ENCODE results near the gene TAGLN.
"Not testable (repeated sequence)": the region's sequence is repeated elsewhere in the genome, so short reads cannot be mapped to it uniquely, and the experiment has no call there.

Gene TAGLN

DNA sequence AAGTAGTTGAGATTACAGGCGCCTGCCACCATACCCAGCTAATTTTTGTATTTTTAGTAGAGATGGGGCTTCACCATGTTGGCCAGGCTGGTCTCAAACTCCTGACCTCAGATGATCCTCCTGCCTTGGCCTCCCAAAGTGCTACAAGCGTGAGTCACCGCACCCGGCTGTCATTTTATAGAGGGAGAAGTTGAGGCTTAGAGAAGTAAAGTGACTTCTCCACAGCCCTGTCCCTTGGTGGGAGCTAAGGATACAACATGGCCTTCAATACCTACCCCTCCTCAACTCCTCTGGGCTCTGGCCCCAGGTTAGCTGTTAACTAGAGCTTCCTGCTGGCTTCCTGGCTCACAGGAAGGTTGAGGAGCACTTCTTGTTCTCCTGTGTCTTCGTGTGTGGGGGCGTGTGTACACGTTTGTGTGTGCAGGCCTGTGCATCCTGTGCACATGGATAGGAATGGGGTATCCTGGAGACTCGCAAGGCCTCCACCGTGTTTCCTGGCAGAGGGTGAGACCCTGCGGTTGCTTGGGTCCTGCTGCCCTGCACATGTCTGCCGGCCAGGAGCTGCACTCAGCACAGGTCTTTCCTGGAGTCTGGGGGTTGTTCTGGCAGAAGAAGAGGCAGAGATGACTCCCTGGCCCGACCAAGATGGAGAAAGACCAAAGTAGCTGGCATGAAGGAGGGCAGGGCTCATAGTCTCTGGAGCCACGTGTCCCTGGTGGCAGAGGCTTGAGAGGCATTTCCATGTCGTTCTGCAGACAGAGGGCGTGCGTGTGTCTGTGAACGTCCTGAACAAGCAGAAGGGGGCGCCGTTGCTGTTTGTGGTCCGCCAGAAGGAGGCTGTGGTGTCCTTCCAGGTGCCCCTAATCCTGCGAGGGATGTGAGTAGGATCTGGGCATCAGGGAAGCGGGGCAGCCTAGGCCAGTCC lies 18.2 kb upstream of the TAGLN start:
- peak in 2 of 3 experiments; percentile 35 to 62 for DNase-seq (ENCODE audit: low read depth in 3 of 3)

DNA sequence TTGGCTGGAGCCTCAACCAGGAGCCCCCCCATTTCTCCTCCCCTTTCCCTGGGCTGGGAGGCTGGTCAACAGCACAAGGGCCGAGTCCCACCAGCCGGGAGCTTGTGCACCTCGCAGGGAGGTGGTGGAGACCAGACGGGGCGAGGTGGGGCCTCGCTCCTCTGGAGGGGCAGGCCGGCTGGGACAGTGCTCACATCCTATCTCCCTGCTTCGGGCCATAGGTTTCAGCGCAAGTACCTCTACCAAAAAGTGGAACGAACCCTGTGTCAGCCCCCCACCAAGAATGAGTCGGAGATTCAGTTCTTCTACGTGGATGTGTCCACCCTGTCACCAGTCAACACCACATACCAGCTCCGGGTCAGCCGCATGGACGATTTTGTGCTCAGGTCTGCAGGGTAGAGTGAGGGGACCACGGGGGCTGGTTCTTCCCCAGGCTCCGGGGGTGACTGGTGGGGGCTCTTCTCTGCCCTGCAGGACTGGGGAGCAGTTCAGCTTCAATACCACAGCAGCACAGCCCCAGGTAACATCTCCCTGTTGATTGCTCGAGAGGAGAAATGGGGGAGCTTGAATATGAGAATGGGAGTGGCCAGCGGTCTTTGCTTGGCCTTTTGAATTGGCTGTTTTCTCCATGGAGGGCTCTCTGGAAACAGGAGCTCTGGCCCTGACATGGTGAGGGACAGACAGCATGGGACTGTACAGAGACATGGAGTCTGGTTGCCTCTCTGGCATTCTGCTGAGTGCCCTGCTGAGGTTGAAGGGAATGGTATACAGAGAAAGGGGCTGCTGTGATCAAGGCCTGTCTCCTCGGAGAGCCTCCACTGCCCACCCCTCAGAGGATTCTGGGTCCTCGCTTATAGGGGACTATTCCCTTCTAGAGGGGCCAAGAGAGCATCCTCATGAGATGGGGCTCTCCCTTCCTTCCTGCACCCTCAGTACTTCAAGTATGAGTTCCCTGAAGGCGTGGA lies 17.3 kb upstream of the TAGLN start:
- no peak for DNase-seq (ENCODE audit: low read depth in 3 of 3)

DNA sequence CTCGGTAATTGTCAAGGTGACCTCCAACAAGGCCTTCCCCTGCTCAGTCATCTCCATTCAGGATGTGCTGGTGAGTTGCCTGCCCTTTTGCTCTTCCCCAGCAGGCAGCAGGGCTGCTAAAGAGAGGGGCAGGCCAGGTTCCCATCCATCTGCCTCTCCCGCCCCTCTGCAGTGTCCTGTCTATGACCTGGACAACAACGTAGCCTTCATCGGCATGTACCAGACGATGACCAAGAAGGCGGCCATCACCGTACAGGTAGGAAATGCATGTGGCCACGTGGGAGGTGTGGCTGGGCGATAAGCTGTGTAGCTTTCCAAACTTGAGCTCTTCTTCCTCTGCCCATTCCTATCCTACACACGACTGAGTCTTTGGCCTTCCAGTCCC lies 16.6 kb upstream of the TAGLN start:
- no peak for DNase-seq (ENCODE audit: low read depth in 3 of 3)

DNA sequence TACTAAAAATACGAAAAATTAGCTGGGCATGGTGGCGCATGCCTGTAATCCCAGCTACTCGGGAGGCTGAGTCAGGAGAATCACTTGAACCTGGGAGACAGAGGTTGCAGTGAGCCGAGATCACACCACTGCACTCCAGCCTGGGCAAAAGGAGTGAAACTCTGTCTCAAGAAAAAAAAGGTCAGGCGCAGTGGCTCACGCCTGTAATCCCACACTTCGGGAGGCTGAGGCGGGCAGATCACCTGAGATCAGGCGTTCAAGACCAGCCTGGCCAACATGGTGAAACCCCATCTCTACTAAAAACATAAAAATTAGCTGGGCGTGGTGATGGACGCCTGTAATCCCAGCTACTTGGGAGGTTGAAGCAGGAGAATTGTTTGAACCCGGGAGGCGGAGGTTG lies 16.0 kb upstream of the TAGLN start:
- not testable (repeated sequence) for DNase-seq (ENCODE audit: low read depth in 3 of 3)

DNA sequence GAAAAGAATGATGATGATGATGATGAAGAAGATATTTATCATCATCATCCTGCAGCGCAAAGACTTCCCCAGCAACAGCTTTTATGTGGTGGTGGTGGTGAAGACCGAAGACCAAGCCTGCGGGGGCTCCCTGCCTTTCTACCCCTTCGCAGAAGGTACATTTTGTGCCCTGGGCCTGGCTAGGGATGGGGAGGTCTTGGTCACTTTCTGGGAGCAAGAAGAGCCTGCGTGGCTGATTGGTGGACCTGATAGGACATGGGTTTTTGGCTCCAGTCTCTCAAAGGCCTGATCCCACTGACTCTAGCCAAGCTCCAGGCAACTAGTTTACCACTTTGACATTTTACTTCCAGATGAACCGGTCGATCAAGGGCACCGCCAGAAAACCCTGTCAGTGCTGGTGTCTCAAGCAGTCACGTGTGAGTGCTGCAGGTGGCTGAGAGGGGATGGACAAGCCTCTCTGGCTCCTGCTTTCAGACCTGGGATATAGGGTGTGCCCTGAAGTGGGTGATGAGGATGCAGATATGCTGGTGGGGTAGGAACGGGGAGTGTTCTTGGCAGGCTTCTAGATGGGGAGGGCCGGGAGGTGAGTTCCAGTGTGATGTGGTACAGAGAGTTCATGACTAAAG lies 15.3 kb upstream of the TAGLN start:
- DNase-seq (ENCODE audit: low read depth in 3 of 3): no peak

DNA sequence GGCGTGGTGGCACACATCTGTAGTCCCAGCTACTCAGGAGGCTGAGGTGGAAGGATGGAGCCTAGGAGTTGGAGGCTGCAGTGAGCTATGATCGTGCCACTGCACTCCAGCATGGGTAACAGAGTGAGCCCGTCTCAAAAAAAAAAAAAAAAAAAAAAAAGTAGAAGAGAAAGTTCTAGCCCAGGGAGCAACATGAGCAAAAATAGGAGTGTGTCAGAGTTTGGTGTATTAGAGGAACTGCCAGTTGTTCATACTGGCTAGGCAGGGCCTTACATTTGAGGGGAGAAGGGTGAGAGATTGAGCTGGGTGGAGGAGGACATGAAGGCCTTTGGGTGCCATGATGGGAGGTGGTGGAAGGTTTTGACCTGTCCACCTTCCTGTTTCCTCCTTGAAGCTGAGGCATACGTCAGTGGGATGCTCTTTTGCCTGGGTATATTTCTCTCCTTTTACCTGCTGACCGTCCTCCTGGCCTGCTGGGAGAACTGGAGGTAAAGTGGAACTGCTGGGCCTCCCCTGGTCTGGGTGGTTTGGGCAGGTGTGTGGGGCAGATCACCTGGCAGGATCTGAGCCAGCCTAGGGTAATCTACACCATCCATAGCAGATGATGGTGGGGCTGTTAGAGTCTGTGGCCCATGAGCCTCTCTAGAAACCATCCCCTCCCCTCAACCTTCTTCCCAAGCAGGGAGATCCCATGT lies 13.3 kb upstream of the TAGLN start:
- no peak for DNase-seq (ENCODE audit: low read depth in 3 of 3)

DNA sequence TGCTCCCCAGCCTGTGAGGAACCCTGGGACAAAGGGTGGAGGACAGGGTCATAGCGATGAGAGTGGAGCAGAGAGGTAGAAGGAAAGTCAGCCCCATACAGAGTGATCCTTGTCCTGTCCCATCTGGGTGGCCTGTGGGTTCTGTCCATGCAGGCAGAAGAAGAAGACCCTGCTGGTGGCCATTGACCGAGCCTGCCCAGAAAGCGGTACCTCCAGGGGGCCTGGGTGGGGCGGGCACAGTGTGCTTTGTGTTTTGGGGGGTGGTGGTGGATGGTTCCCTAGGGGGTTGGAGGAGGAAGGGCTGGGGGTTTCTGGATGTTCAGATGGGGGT lies 12.8 kb upstream of the TAGLN start:
- no peak for DNase-seq (ENCODE audit: low read depth in 3 of 3)

DNA sequence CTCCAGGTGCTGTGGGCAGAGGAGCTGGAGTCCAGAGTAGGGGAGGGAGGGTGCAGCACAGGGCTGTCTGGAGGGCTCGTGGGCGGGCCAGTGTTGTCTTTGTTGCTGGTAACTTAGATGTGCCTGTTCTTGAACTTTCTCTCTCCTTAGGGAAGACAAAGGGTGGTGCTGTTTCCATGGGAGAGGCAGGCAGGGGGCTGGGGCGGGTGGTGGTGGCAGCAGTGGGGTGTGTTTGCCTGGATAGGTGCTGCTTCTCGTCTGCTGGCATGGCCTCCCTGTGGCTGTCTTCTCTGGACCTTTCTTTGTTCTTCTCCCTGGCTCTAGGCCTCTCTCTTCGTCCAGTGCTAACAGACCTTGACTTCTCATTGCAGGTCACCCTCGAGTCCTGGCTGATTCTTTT lies 12.2 kb upstream of the TAGLN start:
- no peak for DNase-seq (ENCODE audit: low read depth in 3 of 3)

DNA sequence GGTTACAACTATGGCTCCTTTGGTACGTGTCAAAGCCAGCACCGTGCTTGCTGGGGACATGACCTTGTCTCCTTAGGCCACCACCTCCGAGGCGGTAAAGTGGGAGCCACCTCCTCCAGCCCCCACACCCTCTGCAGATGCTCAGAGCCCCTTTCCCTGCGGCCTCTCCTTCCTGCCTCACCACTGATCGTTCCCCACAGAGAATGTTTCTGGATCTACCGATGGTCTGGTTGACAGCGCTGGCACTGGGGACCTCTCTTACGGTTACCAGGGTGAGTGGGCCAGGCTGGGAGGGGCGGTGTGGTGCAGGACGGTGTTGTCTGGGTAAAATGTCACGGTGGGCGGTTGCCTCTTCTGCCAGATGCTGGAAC lies 11.8 kb upstream of the TAGLN start:
- no peak for DNase-seq (ENCODE audit: low read depth in 3 of 3)

DNA sequence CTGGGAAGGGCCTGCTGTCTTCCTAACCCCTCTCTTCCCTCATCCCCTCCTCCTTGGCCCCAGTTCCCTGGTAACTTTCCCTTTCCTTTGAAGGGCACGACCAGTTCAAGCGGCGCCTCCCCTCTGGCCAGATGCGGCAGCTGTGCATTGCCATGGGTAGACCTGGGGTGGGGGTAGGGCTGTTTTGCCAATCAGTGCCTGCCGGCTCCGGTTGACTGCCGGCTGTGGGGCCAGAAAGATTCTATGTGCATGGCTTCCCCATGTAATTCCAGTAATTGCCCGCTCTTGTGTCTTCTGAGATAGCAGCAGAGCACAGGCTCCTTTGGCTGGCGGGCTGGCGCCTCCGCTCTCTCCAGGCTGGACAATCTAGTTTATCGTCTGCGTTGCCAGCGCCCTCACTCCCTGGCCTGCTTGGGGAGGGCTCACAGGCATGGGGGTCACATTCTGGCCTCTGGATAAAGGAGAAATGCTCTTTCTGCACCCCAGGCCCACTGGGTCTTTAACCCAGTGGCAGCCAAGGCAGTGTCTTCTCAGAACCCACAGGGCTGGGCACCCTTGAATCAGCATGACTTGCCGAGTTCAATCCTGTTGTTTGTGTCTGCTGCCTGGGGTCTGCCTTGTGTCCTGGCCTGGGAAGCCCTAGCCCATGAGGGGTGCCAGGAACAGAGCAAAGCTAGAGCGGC lies 11.2 kb upstream of the TAGLN start:
- no peak for DNase-seq (ENCODE audit: low read depth in 3 of 3)

DNA sequence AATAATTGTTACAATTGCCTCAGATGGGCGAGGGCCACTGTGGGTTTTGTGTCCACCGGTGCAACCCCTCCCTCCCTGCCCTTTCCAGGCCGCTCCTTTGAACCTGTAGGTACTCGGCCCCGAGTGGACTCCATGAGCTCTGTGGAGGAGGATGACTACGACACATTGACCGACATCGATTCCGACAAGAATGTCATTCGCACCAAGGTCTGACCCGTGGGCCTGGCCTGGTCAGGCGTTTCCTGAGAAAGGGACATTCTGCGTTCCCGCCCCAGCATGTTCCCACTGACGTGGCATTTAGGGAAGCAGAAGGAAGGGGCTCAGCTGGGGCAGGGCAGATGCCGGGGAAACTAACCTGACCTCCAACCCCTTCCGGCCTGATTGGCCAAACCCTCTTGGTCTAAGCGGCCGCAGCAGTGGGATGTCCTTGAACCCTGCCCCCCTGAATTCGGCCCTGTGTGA lies 10.5 kb upstream of the TAGLN start:
- DNase-seq (ENCODE audit: low read depth in 3 of 3): no peak

DNA sequence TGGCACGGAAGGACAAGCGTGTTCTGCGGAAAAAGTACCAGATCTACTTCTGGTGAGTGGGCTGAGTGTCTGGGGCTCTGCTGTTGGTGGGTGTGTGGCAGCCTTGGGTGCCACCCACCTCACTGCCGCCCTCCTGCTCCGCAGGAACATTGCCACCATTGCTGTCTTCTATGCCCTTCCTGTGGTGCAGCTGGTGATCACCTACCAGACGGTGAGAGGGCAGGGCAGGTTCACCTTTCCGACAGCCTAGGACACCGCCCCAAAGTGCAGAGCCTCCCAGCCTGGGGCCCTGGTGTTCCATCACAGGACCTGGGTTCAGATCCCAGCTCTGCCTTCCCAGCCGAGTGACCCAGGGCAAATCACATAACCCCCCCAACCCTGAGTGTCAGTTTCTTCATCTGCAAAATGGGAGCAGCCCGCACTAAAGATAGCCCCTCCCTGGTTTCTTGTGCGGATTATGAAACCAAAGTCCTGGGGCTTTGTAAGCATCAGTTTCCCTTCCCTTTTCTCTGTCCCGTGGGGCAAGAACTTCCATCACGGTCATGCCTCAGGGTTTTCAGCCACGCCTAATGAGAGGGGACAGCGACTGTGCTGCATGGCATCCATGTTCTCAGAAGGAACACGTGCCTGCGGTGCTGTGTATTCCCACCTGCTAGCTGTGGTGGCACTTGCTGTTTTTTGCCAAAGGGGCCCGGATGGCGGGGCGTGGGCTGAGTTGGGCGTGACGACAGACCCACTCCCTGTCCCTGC lies 9.8 kb upstream of the TAGLN start:
- no peak for DNase-seq (ENCODE audit: low read depth in 3 of 3)

DNA sequence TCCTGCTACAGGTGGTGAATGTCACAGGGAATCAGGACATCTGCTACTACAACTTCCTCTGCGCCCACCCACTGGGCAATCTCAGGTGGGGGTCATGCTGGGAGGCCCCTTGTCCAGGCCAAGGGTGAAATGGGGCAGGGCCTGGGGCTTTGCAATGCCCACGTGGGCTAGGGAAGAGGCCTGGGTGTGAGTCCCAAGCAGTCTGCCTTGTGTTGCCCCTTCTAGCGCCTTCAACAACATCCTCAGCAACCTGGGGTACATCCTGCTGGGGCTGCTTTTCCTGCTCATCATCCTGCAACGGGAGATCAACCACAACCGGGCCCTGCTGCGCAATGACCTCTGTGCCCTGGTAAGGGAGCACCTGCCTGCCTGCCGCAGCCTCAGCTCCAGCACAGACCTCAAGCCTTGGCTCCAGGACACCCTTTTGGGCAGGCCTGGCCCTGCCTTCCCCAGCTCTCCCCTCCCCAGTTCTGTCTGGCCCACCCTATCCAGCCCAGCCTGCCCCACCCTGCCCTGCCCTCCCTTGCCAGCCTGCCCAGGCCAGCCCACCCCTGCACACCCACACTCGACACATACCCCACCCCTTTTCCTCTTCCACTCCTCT lies 9.1 kb upstream of the TAGLN start:
- no peak for DNase-seq (ENCODE audit: low read depth in 3 of 3)

DNA sequence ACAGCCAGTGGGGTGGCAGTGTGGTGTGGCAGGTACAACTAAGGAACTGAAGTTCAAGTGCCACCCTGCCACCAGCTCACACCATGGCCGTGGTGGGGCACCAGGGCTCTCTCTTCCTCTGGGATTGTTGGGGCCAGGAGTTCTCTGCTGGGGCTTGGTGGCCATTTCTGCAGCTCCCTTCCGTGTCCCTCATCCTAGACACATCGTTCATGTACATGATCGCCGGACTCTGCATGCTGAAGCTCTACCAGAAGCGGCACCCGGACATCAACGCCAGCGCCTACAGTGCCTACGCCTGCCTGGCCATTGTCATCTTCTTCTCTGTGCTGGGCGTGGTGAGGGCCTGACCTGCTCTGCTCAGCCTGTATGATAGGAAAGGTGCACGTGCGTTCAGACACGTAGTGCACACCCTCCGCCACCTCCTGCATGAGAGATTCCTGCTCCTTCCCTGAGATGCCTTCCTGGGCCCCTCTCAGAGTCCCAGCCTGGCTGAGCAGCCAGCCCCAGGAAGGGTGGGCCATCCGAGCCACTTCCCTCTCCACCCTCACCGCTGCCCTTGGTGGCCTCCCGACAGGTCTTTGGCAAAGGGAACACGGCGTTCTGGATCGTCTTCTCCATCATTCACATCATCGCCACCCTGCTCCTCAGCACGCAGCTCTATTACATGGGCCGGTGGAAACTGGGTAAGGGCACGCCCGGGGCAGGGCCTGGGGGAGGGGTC lies 7.3 kb upstream of the TAGLN start:
- DNase-seq (ENCODE audit: low read depth in 3 of 3): no peak

DNA sequence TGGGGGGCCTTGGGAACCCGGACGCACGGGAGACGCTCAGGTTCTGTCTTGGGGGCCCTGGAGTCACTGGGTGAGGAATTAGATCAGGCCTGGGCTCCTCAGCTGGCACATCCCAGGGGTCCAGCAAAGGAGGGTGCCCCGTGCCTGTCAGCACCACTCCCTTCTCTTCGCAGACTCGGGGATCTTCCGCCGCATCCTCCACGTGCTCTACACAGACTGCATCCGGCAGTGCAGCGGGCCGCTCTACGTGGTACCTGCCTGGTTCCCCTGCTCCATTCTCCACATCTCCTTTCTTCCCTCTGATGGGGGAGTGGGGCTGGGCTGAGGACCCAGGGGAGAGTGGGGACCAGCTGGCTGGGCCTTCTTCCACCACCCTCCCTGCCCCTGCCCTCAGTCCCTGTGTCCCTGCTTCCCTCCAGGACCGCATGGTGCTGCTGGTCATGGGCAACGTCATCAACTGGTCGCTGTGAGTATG lies 6.7 kb upstream of the TAGLN start:
- DNase-seq (ENCODE audit: low read depth in 3 of 3): no peak

DNA sequence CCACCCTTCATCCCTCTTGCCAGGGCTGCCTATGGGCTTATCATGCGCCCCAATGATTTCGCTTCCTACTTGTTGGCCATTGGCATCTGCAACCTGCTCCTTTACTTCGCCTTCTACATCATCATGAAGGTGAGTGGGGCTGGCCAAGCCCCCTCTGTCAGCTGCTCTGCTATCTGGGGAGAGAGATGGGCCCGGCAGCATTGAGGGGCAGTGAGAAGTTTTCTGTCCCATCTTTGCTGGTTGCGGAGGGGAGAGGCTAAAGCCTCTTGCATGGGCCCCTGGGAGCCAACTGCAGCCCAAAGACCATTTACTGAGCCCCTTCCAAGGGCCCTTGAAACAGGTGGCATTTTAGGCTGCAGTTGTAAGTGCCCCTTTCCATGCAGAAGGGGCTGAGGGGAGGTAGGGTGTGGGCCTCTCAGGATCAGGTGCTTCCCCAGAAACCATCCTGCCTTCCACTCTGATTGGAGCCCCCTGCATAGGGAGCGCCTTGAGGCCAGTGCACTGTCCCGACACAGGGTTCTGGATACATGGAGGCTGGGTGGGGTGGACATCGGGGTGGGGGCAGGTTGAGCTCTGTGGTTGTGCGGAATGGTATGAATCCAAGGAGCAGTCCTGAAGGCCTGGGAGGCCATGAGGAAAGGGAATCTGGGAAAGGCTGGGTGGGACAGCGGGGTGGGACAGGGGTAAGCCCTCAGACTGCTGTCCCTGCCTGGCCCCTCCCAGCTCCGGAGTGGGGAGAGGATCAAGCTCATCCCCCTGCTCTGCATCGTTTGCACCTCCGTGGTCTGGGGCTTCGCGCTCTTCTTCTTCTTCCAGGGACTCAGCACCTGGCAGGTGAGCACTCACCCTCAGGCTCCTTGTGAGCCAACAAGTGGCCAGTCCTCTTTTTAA lies 5.8 kb upstream of the TAGLN start:
- DNase-seq (ENCODE audit: low read depth in 3 of 3): no peak

DNA sequence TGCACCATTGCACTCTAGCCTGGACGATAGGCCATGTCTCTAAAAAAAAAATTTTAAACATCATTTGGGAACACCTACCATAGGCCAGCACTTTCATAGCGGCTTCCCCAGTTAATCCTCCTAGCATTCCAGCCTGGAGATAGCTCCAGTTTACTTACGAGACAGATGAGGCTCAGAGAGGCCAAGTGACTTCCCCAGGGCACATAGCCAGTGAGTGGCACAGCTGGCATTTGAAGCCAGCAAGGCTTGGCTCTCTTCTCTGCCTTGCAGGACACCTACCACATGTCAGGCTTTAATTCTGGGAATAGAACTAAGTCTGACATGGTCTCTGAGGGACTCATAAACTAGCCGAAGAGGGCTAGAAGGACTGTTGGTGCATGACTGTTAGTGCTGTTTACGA lies 4.9 kb upstream of the TAGLN start:
- DNase-seq (ENCODE audit: low read depth in 3 of 3): no peak

DNA sequence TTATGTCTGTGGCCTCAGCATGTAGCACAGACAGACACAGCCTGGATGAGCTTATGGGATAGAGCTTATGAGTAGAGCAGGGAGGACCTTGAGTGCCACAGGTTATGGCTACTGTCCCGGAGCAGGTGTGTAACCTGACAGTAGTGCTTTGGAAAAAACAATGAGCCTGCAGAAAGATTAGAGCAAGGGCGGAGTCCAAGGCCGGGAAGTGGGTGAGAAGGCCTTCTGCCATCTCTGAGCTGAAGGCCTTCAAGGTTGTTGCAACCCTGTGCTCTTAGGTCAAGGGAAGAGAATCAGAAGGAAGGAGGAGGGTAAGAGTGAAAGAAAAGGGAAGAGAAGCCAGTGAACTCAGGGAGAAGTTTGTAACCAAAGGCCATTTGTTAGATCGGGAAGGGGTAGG lies 3.9 kb upstream of the TAGLN start:
- DNase-seq (ENCODE audit: low read depth in 3 of 3): no peak

Data from stimulated activated CD4-positive, alpha-beta T cell treated with anti-CD3 and anti-CD28 coated beads, TNF-alpha, amount 100 ng/mL, for 24 hours (primary cell).